Cerebellar nuclear complex (tissue), 1 donor: ENCODE measurements around the gene NUP210L.

Experiments
- DNase-seq, 2 experiments: peaks; one replicate each; lab custom pipeline; 2025; lab: John Stamatoyannopoulos, UW

The NUP210L gene

DNA sequence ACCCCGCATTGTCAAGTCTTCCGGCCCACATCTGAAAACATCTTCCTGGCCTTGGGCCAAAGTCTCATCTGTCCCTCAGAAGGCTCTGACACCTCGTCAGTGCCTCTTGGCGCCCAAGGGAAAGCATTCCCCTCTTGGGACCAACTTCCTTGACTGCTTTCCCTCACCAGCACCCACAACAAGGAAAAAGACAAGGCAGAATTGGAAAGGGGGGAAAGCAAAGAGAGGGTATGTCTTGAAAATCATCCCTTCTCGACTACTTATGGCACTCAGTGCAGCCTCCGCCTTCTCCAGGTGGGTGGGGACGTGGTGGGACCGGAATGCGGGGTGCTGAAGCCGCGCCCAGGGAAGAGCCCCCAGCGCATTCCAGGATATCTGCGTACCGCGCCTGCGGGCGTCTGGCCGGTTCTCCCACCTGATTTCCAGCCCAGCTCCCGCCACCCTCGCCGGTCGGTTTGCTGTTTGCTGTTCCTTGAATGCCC lies 191.0 kb downstream of the NUP210L start:
- DNase-seq, result no peak

DNA sequence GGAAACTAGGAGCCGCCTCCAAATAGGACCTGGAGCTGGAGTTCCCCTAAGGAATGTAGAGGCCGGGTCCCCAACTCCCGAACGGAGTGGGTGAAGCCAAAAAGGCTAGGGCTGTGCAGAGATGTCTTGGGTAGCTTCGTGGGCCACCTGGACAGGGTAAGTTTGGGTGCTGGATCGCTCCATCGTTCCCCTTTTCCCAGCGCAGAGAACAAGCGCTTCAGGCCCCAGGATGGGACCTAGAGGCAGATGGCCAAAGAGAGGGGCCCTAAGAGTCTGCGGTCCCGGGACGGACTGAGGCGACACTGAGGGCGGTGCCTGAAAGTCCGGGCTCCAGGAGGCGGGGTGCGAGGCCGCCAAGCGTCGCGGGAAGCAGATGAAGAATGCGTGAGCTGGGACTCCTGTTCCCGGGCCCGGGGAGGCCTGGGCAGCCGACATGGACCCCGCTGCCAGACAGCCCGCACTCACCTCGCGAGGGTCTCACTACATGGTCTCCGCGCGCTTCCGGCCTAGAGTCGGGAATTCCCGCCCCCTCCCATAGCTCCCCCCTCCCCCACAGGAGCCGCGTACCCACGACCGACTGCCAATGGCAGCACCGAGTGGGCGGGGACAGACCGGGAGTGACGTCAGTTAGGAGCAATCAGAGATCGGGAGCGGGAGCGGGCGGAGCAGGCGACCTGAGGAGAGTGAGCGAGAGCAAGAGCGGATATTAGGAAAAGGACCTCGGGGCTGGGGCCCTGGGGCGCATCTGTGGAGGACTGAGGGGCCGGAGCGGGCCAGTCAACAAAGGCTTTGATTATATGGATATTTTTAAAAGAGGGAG lies 191.6 kb downstream of the NUP210L start, which contains the start of gene SLC39A1:
TSS of gene SLC39A1 (minus strand) at position 508 of the 820 bp plus-strand sequence. CDS start 822 bp downstream, outside the sequence.
- peak; percentile 96 to 97 for DNase-seq

DNA sequence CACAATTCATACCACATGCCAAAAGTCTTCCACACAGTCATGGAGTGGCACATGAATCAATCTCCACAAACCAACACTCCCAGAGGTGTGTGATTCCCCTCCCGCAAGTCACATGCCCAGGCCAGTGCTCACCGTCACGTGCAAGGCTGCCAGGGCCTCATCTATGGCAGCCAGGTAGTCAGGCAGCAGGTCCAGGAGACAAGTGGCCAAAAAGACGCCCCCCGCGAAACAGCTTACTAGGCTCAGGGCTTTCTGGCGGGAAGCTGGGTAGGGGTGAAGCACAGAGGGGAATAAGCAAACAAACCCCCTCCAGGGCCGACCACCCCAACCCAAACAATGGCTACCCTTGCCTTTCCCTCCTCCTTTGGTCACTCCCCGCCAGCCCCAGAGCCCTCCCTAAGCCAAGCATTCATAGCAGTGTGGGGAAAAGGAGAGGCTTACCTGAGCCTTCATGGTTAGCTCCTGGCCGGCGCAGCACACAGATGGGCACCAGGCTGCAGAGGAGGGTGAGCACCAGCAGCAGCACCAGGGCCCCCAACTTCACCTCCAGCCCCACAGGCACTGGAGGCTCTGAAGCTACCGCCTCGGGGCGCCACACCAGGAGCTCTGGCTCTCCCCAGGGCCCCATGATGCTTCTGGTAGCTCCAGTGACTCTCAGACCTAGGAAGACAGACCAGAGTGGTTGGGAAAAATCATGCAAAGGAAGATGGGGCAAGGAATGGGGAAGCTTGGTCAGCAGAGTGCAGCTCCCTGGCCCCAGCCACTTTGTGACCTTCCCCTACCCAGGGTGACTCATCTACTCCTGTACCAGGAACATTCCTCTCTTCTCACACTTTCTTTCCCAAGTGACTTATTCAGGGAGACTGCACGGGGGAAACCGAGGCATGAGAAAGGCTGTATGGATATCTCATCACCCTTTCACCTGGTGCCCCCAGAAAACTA lies 192.5 kb downstream of the NUP210L start:
- no peak for DNase-seq

DNA sequence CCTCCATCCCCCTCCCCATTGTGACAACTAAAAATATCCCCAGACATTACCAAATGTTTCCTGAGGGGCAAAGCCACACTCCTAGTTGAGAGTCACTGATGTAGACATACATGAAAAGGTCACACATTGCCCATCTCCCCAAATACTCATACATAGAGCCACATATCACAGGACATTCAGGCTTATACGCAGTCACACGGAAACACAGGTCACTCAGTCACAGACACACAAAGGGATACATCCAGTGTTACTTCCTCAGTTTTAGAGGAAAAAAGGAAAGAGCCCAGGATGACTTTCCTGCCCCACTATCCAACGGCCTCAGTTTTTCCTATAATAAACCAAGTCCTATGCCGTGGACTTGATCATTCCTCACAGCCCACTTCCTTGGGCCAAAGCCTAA lies 193.5 kb downstream of the NUP210L start:
- DNase-seq, result no peak

DNA sequence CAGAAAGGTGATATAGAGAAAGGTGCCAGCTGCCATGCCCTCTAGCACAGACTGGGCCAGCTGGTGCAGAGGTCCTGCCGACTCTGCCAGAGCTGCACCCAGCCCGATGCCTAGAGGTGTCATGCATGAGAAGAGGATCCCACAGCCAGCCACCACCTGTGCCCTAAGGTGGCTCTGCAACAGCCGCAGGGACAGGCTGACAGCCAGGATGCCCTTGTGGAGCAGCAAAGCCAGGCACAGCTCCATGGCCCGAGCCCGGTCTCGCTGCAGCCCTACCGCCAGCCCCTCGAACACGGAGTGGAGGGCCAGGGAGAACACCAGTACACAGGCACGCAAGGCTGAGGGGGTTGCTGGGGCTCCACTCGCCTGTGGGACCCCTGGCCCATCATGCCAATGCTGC lies 194.7 kb downstream of the NUP210L start:
- DNase-seq, result no peak

DNA sequence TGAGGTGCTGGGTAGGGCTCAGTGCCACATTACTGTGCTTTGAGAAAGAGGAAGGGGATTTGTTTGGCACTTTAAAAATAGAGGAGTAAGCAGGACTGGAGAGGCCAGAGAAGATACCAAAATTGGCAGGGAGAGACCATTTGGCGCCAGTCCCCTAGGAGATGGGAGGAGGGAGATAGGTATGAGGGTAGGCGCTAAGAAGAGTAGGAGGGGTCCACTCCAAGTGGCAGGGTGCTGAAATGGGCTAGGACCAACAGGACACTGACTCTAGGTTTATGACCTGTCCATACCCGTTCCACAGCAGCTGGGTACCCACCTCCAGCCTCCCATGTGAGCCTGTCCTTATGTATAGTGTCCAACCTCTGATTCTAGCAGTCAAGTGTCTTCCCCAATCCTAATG lies 195.4 kb downstream of the NUP210L start:
- no peak for DNase-seq

DNA sequence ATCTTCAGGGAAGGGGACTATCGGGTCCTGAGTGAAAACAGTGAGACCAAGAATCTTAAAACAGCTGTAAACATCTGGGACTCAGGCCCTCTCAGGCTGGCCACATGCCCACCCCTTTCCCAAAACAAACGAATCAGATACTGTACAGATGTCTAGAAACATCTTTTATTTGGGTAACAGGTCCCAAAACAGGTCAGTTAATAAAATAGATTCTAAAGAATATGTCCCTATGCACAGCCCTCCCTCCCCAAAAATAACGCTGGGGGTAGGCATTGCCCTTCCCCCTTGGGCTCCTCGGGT lies 196.0 kb downstream of the NUP210L start:
- DNase-seq, result no peak

DNA sequence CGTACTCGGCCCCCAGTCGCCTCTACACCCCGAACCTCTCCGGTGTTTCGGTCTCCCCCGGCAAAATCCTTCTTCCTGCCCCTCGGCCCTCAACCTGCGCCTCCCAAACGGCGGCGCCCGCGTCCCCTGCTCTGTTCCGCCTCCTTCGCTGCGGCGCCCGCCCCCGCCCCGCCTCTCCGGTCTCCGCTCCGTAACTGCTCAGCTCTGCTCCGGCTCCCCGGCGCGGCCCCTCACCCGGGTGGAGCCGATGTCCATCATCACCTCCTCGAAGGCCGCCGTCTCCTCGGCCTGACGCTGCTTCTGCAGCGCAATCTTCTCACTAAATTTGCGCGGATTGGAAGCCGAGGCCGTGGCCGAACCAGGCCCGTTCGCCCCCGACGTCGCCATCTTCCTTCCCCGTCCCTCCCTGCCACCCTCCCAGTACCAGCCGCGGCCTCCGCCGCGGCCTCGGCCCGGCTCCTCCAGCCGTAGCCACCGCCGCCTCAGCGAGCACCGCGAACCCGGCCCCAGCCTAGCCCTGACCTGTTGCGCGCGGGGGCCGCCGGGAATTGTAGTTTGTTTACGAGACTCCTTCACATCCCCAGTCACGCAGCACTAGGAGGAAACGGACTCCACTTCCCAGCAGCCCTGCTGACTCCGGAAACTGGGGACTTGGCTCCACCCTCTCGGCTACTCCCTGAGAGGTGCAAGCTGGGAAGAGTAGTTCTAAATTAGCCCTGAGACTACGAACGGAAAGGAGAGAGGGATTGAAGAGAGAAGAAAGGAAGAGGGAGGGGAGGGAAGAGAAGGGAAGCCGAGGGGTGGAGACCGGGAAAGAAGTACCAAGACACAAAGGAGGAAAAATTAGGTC lies 196.5 kb downstream of the NUP210L start, which contains the start of gene CRTC2:
TSS of gene CRTC2 (minus strand) at position 502 of the 850 bp plus-strand sequence. CDS start at position 387, 115 bp downstream.
- DNase-seq, result peak; percentile 94 to 99

DNA sequence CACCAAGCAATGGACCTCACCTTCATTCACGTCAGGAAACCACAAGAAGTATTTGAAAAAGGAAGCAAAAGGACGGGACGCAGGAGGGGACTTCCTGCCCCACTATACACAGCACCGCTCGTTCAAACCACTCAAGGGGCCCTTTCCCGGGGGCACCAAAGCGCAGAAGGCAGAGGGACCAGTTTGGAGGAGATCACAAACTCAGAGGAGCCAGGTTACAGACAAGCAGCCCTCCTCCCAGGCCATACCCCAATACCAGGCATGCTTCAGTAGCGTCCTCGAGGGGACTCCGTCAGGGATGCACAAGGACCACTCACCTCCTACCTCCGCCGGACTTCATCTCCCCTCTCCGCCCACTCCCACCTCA lies 197.1 kb downstream of the NUP210L start:
- no peak for DNase-seq

DNA sequence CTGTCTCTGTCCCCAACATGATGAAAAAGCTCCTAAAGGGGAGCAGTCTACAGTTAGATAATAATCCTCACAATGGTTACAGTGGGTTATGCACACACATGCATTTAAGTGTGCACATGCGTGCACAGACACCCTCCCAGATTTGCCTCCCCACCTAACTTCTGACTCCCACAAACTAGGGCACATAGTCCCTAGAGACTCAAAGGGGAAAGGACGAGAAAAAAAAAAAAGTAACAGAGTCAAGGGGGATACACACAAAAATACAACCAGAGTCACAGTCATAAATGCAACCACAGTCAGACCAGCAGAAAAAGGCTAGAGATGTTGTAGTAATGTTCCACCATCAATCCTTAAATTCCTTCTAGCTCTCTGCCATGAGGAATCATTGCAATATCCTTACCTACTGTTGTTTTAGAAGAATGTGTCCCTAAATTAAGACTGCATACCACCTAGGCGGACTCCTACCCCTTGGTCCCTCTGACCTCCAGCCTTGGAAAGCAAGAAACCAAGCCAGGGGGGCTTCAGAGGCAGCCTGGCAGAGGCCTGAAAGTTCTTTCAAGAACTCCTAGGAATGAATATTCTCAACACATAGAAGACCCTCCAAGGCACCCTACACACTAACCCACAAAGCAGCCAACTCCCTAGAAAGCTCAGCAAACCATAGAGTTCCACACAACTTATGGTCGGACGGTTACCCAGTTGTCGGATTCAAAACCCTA lies 197.7 kb downstream of the NUP210L start:
- no peak for DNase-seq

DNA sequence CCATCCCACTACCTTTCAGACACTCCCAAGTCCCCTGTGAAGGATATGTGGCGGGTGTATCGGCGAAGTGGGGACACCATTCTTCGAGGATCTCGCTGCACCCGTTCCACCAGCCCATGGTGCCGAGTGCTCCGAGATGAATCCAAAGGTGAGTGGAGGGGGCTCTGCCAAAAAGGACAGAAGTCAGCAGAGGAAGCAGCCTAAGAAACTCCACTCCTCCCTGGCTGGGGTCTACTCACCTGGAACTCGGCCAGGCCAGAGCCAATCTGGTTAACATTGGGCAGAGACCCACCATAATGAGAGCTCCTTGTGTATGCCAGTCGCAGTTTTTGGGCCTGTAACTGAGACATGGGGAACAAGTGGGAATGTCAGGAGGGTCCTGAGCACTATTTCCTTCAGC lies 200.0 kb downstream of the NUP210L start:
- DNase-seq, result no peak

DNA sequence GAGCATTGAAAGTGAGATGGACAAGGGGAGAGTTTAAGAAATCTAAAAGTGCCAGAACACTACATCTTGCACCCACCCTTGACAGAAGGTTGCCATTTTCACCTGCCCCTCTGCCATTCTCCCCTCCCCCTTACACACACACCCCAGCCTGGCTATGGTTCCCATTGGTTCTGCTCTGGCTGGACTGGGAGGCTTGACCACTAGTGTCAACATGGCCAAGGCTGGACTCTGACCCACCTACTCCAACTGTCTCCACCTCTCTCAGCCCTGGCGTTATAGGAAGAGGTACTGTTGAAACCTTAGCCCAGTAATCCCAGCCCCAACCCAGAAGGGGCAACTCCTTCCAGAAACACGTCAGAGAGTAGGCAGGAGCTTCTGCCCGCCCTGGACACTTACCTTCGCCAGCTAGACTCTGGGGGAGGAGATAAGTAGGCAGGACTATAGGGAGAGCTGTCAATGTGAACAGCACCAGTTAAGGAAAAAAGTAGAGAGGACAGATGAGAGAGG lies 201.0 kb downstream of the NUP210L start:
- DNase-seq, result no peak

DNA sequence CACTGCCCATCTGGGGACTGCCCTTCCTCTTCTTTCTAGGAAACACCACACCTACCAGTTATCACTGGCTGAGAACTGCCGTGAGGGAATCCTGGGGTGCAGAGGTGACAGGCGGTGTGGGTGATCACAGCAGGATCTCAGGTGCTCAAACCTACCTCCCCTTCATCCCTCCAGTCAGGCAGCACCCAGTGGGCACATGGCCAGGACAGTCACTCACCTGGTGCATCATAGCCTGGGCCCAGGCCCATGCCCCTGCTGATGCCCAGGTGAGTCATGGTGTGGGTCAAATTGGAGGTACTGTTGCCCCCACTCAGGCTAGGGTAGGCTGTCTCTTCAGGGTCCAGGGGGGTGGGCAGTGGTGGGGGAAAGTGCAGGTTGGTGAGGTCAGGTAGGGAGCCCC lies 203.1 kb downstream of the NUP210L start:
- DNase-seq, result no peak

DNA sequence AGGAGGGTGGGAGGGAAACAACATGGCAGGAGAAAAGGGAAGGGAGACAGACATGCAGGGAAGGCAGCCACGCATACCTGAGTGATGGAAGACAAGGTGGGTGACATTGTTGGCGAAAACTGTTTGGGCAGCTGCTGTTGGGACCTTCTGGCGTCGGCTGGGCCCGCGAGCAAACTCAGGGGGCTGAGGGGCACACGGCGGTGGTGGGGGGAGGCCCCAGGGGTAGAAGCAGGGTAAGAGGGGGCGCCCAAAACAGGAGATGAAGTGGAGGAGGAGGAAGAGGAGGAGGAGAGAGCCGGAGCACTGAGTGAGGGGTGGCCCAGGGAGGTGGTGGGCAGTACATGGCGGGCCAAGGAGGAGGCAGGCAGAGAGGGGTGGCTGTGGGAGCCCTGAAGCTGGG lies 203.7 kb downstream of the NUP210L start:
- no peak for DNase-seq

DNA sequence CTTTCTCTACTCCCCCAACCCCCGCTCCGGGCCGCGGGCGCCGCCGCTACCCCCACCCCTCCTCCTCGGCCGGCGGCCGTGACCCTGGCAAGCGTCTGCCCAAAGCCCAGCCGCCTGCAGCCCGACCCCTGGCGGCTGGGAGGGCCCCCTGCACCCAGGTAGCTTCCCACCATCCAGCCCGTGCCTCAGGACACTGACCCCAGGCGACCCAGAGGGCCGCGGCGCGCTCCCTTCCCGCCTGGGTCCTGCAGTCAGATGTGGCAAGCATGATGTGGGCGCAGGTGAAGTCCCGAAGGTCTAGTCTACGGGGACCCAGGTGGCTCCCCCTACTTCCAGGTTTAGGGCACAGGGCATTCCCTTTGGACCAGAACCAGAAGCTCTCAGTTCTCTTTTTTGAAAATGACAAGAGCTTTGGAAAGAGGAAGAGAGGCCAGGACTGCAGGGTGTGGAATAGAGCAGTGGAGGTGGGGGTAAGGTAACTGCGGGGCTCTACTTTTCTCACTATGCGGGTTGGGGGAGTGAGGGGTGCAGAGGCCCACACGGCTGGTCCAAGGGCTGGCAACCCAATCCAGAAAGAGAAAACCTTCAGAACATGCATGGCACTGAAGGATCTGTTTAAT lies 208.1 kb downstream of the NUP210L start, which contains the start of gene DENND4B:
TSS of gene DENND4B (minus strand) at position 97 of the 620 bp plus-strand sequence. CDS start 2,344 bp downstream, outside the sequence.
- DNase-seq, result peak in 1 of 2 experiments; percentile 33

DNA sequence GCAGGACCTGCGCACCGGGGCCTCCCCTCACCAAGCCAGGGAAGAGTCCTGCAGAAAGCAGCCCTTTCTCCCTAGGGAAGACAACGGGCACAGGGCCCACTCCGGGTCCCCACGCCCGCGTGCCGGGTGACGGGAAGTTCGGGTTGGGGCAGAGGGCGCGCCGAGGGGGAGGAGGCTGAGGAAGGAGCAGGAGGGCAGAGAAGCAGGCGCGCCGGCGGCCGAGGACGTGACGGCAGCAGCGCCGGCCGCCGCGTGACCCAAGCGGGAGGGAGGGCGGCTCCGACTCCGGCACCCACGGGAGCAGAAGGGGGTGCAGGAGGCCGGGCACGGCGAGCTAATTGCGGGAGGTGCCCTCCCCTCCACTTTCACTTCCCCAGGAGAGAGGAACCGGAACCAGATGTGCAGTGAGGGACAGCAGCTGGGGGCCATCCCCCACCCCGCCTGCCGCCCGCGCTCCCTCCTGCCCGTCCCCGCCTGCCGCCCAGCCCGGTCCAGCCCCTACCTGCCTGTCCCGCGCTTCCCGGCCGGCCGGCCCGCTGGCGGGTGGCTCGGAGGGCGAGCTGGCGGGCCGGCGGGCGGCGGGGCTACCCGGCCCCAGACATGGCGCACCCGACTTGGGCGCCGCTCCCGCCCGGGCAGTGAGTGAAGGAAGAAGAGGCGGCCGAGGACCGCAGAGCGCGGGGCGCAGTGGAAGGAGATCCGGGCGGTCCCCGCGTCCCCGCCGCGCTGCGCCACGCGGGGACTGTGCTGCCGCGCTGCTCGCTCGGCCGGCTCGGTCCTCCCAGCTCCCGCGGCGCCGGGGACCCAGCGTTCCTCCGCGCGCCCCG lies 208.9 kb downstream of the NUP210L start:
- no peak for DNase-seq

DNA sequence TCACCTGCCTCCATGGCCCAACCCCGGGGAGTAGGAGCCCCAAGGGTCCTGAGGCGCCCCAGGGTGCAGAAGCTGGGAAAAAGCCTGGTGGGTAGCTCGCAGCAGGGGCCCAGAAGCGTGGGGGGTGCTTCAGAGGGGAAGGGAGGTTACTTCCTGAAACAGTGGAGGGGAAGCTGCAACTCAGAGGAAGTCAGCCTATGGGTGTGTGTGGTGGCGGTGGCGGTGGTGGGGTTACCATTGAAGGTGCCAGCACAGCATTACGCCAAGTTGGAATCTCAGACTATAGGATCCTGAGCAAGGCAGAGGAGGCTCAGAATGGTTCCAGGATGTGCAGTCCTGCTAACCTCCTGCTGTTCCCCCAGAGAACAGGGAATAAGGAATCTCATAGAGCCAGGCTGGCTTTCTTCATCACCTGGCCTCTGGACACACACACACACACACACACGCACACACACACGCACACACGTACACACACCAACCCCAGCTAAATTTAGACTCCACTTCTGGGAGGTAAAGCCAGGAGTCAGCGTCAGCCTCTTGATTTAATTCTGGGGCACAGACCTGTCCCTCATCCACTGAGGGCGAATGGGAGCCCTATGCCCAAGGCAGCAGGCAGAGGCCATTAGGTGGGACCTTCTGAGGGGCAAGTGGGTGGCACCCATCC lies 209.6 kb downstream of the NUP210L start:
- DNase-seq, result no peak

DNA sequence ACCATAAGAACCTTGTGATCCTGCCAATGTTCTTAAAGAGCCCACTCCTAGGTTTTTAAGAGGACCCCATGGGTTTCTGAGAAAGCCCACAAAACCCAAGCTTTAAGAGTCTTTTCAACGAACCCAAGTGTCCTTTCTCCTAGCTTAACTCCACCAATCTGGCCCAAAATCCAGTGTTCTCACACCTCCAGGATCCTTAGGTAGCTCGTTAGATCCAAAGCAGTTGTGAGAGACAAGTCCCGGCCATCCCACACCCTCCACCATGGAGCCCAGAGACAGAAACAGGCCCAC lies 210.1 kb downstream of the NUP210L start:
- DNase-seq, result no peak
